PC-9 (cell line): ENCODE data around the gene MTA1. TPM values are rescaled to one million over a fixed set of nuclear protein-coding genes. Genes with fewer than 3 reads are reported as not detected.

Experiments
- BruUV-seq: library from RNA; stranded (reverse); fragments of 400-500 nt; replicated peaks from 2 replicates; lab custom pipeline; 2021; lab: Mats Ljungman, UMichigan
- CTCF ChIA-PET: fragments of 300-600 bp; sonication (Branson Sonifier 250); formaldehyde crosslinking; loops from one replicate; lab custom pipeline; 2022; ENCODE audit warnings: antibody characterized with exemption; lab: Charles Lee
- POLR2A ChIA-PET: fragments of 300-600 bp; sonication (Branson Sonifier 250); formaldehyde crosslinking; loops from one replicate; lab custom pipeline; 2022; ENCODE audit warnings: antibody characterized with exemption; ENCODE audit not compliant: unreplicated experiment; lab: Charles Lee
- DNase-seq, 2 experiments: peaks; one replicate each; pipeline versions ENCODE4 v3.0.0 to v3.0.0-alpha.2; 2015 to 2022; ENCODE audit warnings: mixed read lengths in 1 of 2
- H2AFZ ChIP-seq: fragments of 200-600 bp; sonication (generic); 2 replicates; pipeline ENCODE4 v1.8.1; 2017; ENCODE audit warnings: antibody characterized with exemption
- H3F3A ChIP-seq: fragments of 200-600 bp; sonication (generic); 2 replicates; pipeline ENCODE4 v1.8.1; 2017; ENCODE audit warnings: antibody characterized with exemption, mild to moderate bottlenecking, low read depth; ENCODE audit not compliant: insufficient read depth
- H3K27ac ChIP-seq: fragments of 200-600 bp; sonication (generic); 2 replicates; pipeline ENCODE4 v1.6.1; 2016; ENCODE audit warnings: mixed run types
- H3K27me3 ChIP-seq: fragments of 200-600 bp; sonication (generic); 2 replicates; pipeline ENCODE4 v1.6.1; 2016; ENCODE audit warnings: low read depth, mixed run types; ENCODE audit not compliant: insufficient read depth
- H3K36me3 ChIP-seq: fragments of 200-600 bp; sonication (generic); 2 replicates; pipeline ENCODE4 v1.6.1; 2016; ENCODE audit warnings: low read depth, mixed run types
- H3K4me1 ChIP-seq: fragments of 200-600 bp; sonication (generic); replicated peaks from 2 replicates; pipeline ENCODE4 v1.6.1; 2016; ENCODE audit warnings: mixed run types; ENCODE audit not compliant: insufficient read depth
- H3K4me2 ChIP-seq: fragments of 200-600 bp; sonication (generic); 2 replicates; pipeline ENCODE4 v1.6.1; 2017; ENCODE audit warnings: mixed run types
- H3K4me3 ChIP-seq: fragments of 200-600 bp; sonication (generic); 2 replicates; pipeline ENCODE4 v1.6.1; 2016; ENCODE audit warnings: mixed run types
- H3K79me2 ChIP-seq: fragments of 200-600 bp; sonication (generic); 2 replicates; pipeline ENCODE4 v1.6.1; 2017; ENCODE audit warnings: low read depth, mixed run types
- H3K9me2 ChIP-seq: fragments of 200-600 bp; sonication (generic); 2 replicates; pipeline ENCODE4 v1.8.1; 2017; ENCODE audit warnings: mild to moderate bottlenecking; ENCODE audit not compliant: insufficient read depth
- H3K9me3 ChIP-seq: fragments of 200-600 bp; sonication (generic); 2 replicates; pipeline ENCODE4 v1.8.1; 2016; ENCODE audit warnings: low read depth; ENCODE audit not compliant: insufficient read depth
- H4K20me1 ChIP-seq: fragments of 200-600 bp; sonication (generic); 2 replicates; pipeline ENCODE4 v1.8.1; 2017; ENCODE audit not compliant: insufficient read depth
- EZH2 ChIP-seq: fragments of 200-600 bp; sonication (generic); IDR thresholded peaks from 2 replicates; pipeline ENCODE4 v1.8.0; 2017; ENCODE audit warnings: antibody characterized with exemption, low read depth
- intact Hi-C: fragments of 100-400 bp; cut with micrococcal nuclease; formaldehyde crosslinking; loops from one replicate; pipeline ENCODE4 v1.10.0; 2022; ENCODE audit not compliant: unreplicated experiment
- total RNA-seq: library from RNA; stranded (reverse); gene quantifications from 2 replicates; pipeline ENCODE4 v1.2.3, GENCODE V29; 2021
- TF ChIP-seq, protein P1 (sequence below): fragments of 200-600 bp; sonication (generic); conservative IDR thresholded peaks from 2 replicates; pipeline ENCODE4 v1.6.1; 2017; ENCODE audit warnings: mixed run types, antibody characterized with exemption, mild to moderate bottlenecking, moderate library complexity

The MTA1 gene
- total RNA-seq, 1 experiment from 2014 or later: 124 TPM

DNA sequence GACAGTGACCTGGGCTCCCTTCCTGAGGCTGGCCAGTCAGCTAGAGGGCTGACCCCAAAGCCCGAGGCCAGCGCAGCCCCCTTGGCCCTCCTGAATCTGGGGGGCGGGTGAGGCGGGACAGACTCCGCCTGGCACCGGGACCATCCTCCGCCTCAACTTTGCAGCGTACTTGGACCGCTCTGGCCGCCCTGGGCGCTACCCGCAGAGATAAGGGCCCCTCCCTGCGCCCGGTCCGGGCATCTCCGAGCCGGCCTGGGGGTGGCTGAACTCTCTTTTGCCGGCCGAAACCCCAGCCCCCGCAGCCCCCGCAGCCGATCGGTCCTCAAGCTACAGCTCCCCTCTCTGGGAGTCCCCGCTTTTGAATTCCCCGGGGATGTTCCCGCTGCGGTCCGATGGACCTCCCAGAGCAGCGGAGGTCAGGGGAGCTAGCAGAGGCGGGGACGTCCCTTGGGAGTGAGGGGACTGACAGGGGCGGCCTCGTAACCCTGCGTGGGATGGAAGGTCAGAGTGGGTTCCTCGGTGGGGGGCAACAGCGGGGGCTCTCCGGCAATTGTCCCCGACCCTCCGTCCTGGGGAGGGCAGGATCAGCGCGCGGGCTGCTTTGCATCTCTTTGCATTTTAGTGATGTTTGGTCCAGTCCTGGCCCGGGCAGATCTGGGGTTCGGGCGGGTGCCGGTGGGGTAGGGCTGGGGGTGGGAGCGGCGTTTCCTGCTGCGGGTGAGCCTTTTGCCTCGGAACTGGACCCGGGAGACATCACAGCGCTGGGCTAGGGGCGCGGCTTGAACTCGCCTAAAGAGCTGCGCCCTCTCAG lies 66.7 kb downstream of the MTA1 start, which contains the start of gene CRIP1:
Gene CRIP1, plus strand, starts transcription at position 724 of the 811 bp plus-strand sequence. CDS start 374 bp downstream, outside the sequence.
- peaks cover 44% of the 10 kb centered on the region for H3K4me1 ChIP-seq
- POLR2A ChIA-PET: no interaction called here

DNA sequence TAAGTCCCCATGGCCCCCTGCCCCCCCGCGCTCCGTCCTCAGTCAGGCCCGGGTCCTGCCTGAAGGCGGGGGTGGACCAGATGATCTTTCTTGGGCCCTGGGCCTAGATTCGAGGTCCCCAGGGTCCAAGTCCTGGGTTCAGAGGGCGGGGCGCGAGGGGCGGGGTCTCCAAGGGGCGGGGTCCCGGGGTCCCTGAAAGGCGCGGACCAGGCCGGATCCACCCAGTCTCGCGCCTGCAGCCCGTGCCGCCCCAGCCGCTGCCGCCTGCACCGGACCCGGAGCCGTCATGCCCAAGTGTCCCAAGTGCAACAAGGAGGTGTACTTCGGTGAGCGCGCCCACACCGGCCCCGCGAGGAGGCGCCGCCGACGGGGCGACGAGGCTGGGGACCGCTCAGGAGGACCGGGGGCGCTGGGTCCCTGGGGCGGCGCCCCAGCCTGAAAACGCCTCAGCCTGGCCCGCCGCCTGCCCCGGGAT lies 67.4 kb downstream of the MTA1 start:
- Histone ChIP-seq H3K4me2 (peak overlapping the region; percentile 76), H3K27ac (no peak overlapping the region), H3K4me1 (peaks cover 41% of the 10 kb centered on the region), H3K27me3 (no peaks in the 10 kb centered on the region), H3K9me3 (no peaks in the 10 kb centered on the region), H3K79me2 (0 out of 2 replicates have a peak, but pooled peaks cover 3% of the 10 kb centered on the region), H3F3A (peaks cover 17% of the 10 kb centered on the region; the same call in 1 of the 2 replicates), H3K4me3 (peak overlapping the region; percentile 50), H3K36me3 (no peaks in the 10 kb centered on the region), H3K9me2 (no peaks in the 10 kb centered on the region), H2AFZ (peak overlapping the region; percentile 73), H4K20me1 (peaks cover 4% of the 10 kb centered on the region)
- TF ChIP-seq, protein P1, sequence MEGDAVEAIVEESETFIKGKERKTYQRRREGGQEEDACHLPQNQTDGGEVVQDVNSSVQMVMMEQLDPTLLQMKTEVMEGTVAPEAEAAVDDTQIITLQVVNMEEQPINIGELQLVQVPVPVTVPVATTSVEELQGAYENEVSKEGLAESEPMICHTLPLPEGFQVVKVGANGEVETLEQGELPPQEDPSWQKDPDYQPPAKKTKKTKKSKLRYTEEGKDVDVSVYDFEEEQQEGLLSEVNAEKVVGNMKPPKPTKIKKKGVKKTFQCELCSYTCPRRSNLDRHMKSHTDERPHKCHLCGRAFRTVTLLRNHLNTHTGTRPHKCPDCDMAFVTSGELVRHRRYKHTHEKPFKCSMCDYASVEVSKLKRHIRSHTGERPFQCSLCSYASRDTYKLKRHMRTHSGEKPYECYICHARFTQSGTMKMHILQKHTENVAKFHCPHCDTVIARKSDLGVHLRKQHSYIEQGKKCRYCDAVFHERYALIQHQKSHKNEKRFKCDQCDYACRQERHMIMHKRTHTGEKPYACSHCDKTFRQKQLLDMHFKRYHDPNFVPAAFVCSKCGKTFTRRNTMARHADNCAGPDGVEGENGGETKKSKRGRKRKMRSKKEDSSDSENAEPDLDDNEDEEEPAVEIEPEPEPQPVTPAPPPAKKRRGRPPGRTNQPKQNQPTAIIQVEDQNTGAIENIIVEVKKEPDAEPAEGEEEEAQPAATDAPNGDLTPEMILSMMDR: no peak
- TF ChIP-seq EZH2: no peak
- CTCF ChIA-PET: no interaction called here
- POLR2A ChIA-PET: no interaction called here
- BruUV-seq: no TSS peak
- DNase-seq: peak in 1 of 2 experiments; percentile 42
- intact Hi-C loops: no loop called here

More for the DNA sequence above, 66.7 kb downstream of the MTA1 start, which contains the start of gene CRIP1:
- no peak for DNase-seq
- Histone ChIP-seq H4K20me1 (no peaks in the 10 kb centered on the region), H2AFZ (peak within 1 kb of the TSS; percentile 73), H3K9me2 (no peaks in the 10 kb centered on the region), H3K79me2 (no peaks in the 10 kb centered on the region), H3K27ac (no peak within 1 kb of the TSS), H3K27me3 (no peaks in the 10 kb centered on the region), H3F3A (peaks cover 14% of the 10 kb centered on the region), H3K4me2 (peak within 1 kb of the TSS; percentile 76), H3K9me3 (no peaks in the 10 kb centered on the region), H3K36me3 (no peaks in the 10 kb centered on the region), H3K4me3 (peak within 1 kb of the TSS; percentile 50)
- no TSS peak for BruUV-seq
- intact Hi-C loops: no loop called here
- CTCF ChIA-PET: no interaction called here
- TF ChIP-seq EZH2: no peak
- TF ChIP-seq, protein P1: no peak

DNA sequence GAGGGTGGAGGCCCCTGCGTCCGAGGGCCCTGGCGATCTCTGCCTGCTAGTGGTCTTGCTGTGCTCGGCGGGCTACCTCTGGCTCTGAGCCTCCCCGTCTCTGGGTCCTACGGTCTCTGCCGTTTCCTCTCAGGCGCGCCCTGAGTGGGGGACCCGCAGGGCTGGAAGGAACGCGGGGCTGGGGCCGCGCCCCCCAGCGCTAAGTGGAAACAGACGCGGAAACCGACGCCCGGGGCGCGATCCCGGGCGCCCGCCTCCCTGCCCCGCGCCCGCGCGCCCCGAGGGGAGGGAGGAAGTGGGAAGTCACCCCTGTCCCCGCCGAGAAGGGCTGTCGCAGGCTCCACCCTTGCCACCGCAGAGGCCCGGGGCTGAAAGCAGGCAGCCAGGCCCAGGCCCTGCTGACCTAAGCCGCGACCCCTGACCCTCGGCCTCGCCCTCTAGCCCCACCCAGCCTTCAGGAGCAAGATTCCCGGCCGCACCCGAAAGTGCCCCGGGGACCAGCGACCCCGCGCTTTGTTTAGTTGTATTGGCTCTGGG lies 67.9 kb downstream of the MTA1 start:
- Histone ChIP-seq H3K79me2 (0 out of 2 replicates have a peak, but pooled peaks cover 5% of the 10 kb centered on the region), H2AFZ (peak overlapping the region; percentile 73), H3K4me3 (peak overlapping the region; percentile 50), H3K36me3 (no peaks in the 10 kb centered on the region), H3K4me2 (peak overlapping the region; percentile 76), H3F3A (peaks cover 15% of the 10 kb centered on the region; the same call in 1 of the 2 replicates), H3K27me3 (no peaks in the 10 kb centered on the region), H3K27ac (no peak overlapping the region), H3K4me1 (peaks cover 39% of the 10 kb centered on the region), H3K9me3 (no peaks in the 10 kb centered on the region), H4K20me1 (peaks cover 6% of the 10 kb centered on the region), H3K9me2 (no peaks in the 10 kb centered on the region)
- no peak for TF ChIP-seq EZH2
- TF ChIP-seq, protein P1: no peak
- CTCF ChIA-PET: no interaction called here
- DNase-seq: peak in 1 of 2 experiments; percentile 55
- BruUV-seq: TSS peak; percentile 30
- intact Hi-C loops: no loop called here
- POLR2A ChIA-PET: no interaction called here
